ENCODE measurements around the gene LRRK1.

The LRRK1 gene

GRCh38 chr15:101047301-101047781, 128.2 kb downstream of the LRRK1 start:
- no peak for DNase-seq

- DNase-seq = no peak
Measured at GRCh38 chr15:101048176-101048575, 129.0 kb downstream of the LRRK1 start.

- DNase-seq = no peak
Measured at GRCh38 chr15:101048581-101049030, 129.4 kb downstream of the LRRK1 start.

DNA sequence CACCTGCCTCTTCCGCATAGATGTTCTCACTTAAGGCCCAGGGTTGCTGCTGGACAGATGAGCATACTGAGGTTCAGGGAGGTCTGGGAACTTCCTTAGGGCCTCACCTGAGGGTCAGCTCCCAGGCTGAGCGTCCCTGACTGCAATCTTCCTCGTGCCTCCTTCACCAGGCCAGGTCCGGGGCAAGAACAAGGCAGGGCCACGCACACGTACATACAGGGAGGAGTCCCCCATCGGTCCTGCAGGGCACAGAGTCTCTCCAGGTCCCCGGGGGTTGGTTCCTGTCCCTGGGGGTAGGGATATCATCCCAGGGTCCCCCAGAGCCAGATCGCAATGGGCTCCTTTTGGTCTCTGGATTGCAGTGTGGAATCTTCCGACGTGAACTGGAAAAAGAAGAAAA, 130.1 kb downstream of the LRRK1 start:
- no peak for DNase-seq

DNA sequence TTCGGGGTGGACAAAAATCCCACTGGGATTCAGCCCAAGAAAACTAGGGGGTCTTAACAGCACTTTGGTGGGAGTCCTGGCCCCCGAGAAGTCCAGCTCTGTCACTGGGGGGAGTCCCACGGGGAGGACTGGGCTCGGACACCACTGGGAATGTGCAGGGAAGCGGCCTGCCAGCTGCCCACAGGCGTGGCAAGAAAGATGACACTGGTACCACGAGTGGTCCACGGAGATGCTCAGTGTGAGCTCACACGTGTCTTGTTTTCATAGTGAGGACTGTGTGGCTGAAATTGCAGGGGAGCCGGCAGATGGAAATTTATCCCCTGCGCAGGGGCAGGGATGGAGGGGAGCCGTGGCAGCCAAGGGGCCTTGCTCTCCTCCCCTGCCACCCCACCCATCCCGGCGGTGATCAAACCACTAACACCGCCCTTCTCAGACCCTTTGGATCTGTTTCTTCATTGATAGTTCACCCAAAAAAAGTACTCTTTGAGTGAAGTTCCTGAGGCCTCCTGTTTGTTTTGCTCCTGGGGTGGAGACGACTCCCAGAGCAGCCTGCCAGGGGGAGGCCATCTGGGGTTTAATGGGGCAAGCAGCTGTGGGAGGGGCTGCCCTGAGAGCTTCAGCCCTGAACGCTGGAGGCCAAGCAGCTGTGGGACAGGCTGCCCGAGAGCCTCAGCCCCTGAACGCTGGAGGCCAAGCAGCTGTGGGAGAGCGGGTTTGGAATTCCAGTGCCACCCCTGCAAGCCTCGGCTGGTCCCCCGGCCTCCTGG, 130.9 kb downstream of the LRRK1 start:
- DNase-seq = no peak

GRCh38 chr15:101050623-101051290, 131.6 kb downstream of the LRRK1 start:
- DNase-seq = no peak

GRCh38 chr15:101051291-101052030, 132.3 kb downstream of the LRRK1 start:
- no peak for DNase-seq

GRCh38 chr15:101052031-101052620, 133.0 kb downstream of the LRRK1 start:
- no peak for DNase-seq

DNA sequence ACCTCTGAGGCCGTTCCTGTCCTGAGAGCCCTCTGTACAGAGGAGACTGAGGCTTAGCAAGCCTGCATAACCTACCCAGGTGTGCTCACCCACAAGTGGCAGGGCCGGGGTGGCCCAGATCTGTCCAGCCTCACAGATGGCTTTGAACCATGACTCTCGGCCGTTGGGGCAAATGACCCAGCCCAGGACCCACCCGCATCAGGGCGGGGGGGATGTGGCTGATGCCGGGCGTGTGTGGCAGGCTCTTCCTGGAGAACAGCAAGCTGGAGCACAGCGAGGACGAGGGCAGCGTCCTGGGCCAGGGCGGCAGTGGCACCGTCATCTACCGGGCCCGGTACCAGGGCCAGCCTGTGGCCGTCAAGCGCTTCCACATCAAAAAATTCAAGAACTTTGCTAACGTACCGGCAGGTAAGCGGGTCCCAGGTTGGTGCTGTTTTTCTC, 133.5 kb downstream of the LRRK1 start:
- no peak for DNase-seq

DNA sequence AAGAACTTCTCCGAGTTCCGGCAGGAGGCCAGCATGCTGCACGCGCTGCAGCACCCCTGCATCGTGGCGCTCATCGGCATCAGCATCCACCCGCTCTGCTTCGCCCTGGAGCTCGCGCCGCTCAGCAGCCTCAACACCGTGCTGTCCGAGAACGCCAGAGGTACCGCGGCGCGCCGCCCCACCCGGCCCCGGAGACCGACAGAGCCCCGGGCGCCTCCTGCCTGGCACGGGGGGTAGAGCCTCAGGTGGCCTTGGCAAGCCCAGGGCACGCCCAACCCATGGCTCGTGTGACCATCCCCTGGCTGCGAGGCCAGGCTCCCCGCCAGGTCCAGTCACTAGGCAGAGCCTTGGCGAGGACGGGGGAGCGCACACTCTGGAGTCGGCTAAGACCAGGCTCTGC, 134.1 kb downstream of the LRRK1 start:
- DNase-seq = no peak

DNA sequence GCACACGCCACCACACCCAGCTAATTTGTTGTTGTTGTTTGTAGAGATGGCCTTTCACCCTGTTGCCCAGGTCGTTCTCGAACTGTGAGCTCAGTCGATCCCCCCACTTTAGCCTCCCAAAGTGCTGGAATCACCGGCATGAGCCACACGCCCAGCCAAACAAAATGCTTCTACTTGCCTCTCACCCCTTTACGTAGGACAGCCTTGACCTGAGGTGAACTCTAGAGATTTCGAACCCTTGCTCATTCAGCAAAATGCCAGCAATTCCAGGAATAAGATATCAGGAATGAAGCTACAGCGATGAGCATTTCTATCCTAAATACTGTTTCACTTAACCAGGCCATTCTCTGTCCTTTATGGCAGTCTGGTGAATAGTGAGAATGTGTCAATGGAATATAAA, 135.0 kb downstream of the LRRK1 start:
- no peak for DNase-seq

- DNase-seq = no peak
Measured at GRCh38 chr15:101054991-101055390, 135.8 kb downstream of the LRRK1 start.

- no peak for DNase-seq
Measured at GRCh38 chr15:101055411-101055810, 136.3 kb downstream of the LRRK1 start.

DNA sequence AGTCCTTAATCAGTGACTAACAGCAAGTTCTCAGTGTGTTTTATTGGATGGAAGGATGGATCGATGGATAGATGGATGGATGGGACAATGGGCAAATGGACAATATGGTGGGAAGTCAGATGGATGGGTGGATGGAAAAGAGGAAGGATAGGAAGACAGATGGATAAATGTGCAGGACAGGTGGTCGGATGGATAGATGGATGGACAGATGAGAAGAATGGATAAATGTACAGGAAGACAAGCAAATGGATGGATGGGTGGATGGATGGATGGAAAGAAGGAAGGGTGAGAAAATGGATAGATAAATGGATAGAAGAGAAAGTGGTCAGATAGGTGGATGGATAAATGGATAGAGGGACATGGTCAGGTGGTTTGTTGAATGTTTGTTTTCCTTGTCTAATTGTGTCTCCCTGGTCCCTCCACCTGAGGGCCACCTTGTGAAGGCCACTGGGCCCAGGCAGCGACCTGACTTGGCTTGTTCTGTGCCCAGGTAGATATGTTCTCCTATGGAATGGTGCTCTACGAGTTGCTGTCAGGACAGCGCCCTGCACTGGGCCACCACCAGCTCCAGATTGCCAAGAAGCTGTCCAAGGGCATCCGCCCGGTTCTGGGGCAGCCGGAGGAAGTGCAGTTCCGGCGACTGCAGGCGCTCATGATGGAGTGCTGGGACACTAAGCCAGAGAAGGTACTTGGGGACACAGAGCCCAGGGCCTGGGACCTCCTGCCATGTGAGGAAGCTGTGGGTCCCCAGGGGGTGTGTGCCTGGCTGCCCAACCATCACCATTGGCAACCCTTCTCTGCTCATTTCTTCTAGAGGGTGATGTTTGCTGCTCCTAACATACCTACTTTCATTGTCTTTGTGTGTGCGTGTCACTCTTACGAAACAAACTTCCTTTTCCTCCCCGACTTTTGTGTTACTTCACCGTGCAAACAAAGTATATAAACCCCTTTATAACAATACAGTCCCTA, 137.5 kb downstream of the LRRK1 start:
- DNase-seq = no peak

- DNase-seq = no peak
Measured at GRCh38 chr15:101057841-101058407, 138.8 kb downstream of the LRRK1 start.

GRCh38 chr15:101058735-101059134, 139.6 kb downstream of the LRRK1 start:
- no peak for DNase-seq

GRCh38 chr15:101059381-101060341, 140.5 kb downstream of the LRRK1 start:
- no peak for DNase-seq

- no peak for DNase-seq
Measured at GRCh38 chr15:101060576-101061551, 141.7 kb downstream of the LRRK1 start.

DNA sequence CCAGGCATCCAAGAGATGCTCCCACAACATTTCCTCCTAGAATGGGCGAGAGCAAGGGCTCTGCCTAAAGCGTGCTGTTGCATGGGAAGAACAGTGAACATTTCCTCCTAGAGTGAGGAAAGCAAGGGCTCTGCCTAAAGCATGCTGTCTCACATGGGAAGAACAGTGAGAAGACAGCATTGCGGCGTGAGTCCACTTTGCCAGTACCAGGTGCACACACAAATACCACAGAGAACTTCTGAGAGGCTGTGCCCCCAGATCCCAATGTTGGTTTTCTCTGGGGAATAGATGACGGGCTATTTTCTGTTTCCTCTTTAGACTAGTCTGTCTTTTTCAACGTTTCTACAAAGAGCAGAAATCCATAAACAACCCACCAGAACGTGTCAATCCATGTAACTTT, 142.9 kb downstream of the LRRK1 start:
- DNase-seq = no peak
